Adrenal gland (tissue), 5 donors: ENCODE measurements around the gene SLC16A2.

Experiments used
- POLR2A ChIP-seq, 2 donors: fragments of 450-650 bp; IDR thresholded peaks; one replicate each; pipeline ENCODE4 v1.6.1; 2017; ENCODE audit warnings: antibody characterized with exemption in 2 of 2, mild to moderate bottlenecking in 2 of 2, moderate library complexity in 1 of 2
- TF ChIP-seq, protein P1 (sequence below), 6 experiments: fragments of 450-650 bp in 4 of 6; fragments of 200-600 bp in 2 of 6; sonication (generic) in 1 of 6; IDR thresholded peaks; 1 replicate in 5 of 6; 2 replicates in 1 of 6; pipeline versions ENCODE4 v1.5.1 to v1.8.0; 2016 to 2021; ENCODE audit warnings: antibody characterized with exemption in 6 of 6, mild to moderate bottlenecking in 2 of 6, moderate library complexity in 1 of 6
- donor health status: DM: no; HTN: no; CAD: no.

DNA sequence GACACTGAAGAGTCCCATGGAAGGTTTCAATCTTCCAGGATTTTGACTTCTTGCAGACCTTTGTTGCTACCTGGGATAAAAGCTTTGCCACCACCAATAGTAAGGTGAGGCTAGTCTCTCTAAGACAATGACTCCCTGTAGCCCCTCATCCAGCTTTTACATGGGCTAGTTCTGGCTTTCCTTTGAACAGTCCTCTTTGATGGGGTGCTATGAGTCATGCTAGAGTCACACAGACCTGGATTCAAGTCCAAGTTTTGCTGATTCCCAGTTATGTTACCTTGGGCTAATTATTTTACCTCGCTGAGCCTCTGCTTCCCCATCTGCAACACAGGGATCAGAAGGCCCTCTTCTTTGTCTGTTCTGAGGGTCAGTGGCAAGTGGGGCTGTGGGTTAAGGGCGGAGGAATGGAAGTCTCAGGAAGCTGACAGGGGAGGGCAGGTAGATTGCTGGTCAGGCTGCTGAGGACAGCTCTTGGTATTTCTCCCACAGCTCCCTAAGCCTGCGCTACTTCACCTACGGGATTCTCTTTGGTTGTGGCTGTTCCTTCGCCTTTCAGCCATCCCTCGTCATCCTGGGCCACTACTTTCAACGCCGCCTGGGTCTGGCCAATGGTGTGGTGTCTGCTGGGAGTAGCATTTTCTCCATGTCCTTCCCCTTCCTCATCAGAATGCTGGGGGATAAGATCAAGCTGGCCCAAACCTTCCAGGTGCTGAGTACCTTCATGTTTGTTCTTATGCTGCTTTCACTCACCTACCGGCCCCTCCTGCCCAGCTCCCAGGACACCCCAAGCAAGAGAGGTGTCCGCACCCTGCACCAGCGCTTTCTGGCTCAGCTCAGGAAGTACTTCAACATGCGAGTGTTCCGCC is 102.8 kb downstream of the SLC16A2 start:
- no peak for TF ChIP-seq POLR2A (IDR thresholded peaks at IDR 0.05)
- TF ChIP-seq, protein P1, sequence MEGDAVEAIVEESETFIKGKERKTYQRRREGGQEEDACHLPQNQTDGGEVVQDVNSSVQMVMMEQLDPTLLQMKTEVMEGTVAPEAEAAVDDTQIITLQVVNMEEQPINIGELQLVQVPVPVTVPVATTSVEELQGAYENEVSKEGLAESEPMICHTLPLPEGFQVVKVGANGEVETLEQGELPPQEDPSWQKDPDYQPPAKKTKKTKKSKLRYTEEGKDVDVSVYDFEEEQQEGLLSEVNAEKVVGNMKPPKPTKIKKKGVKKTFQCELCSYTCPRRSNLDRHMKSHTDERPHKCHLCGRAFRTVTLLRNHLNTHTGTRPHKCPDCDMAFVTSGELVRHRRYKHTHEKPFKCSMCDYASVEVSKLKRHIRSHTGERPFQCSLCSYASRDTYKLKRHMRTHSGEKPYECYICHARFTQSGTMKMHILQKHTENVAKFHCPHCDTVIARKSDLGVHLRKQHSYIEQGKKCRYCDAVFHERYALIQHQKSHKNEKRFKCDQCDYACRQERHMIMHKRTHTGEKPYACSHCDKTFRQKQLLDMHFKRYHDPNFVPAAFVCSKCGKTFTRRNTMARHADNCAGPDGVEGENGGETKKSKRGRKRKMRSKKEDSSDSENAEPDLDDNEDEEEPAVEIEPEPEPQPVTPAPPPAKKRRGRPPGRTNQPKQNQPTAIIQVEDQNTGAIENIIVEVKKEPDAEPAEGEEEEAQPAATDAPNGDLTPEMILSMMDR (IDR thresholded peaks at IDR 0.05), result no peak
